Astrocyte (in vitro differentiated cells and primary cell): ENCODE data around the gene PPP3CA. TPM values are rescaled to one million over a fixed set of nuclear protein-coding genes. Genes with fewer than 3 reads are reported as not detected.

ENCODE experiments used
- DNase-seq: peaks from one replicate; pipeline ENCODE4 v3.0.0-alpha.2; 2010; ENCODE audit warnings: low read depth
- FAIRE-seq: peaks from 2 replicates; lab custom pipeline; 2011; peaks lifted over from hg19 to GRCh38; lab: Jason Lieb, UNC
- H2AFZ ChIP-seq: 2 replicates; pipeline ENCODE4 v1.6.0; 2012; ENCODE audit warnings: low read depth, low read length, inconsistent platforms
- H3K27ac ChIP-seq: 2 replicates; pipeline ENCODE4 v1.5.1; 2011; ENCODE audit warnings: low read depth, low read length, inconsistent platforms
- H3K27me3 ChIP-seq: 2 replicates; pipeline ENCODE4 v1.6.0; 2011; ENCODE audit warnings: low read length, inconsistent platforms; ENCODE audit not compliant: insufficient read depth
- H3K36me3 ChIP-seq: 2 replicates; pipeline ENCODE4 v1.5.1; 2011; ENCODE audit warnings: low read length, inconsistent platforms; ENCODE audit not compliant: insufficient read depth
- H3K4me1 ChIP-seq: 2 replicates; pipeline ENCODE4 v1.5.1; 2011; ENCODE audit warnings: low read length, inconsistent platforms; ENCODE audit not compliant: insufficient read depth
- H3K4me2 ChIP-seq: 2 replicates; pipeline ENCODE4 v1.6.0; 2012; ENCODE audit warnings: low read length, inconsistent platforms
- H3K4me3 ChIP-seq: 2 replicates; pipeline ENCODE4 v1.5.1; 2011; ENCODE audit warnings: low read depth, mild to moderate bottlenecking, low read length, inconsistent platforms; ENCODE audit not compliant: insufficient read depth
- H3K79me2 ChIP-seq: 2 replicates; pipeline ENCODE4 v1.6.0; 2012; ENCODE audit warnings: mild to moderate bottlenecking, low read length, inconsistent platforms; ENCODE audit not compliant: insufficient read depth
- H3K9ac ChIP-seq: 2 replicates; pipeline ENCODE4 v1.6.0; 2012; ENCODE audit warnings: mild to moderate bottlenecking, low read length, inconsistent platforms
- H3K9me3 ChIP-seq: 2 replicates; pipeline ENCODE4 v1.5.1; 2012; ENCODE audit warnings: low read depth, mild to moderate bottlenecking, low read length, inconsistent platforms; ENCODE audit not compliant: insufficient read depth
- H4K20me1 ChIP-seq: 2 replicates; pipeline ENCODE4 v1.6.0; 2012; ENCODE audit warnings: low read length, inconsistent platforms; ENCODE audit not compliant: insufficient read depth
- H3K27ac Mint-ChIP-seq: one replicate; pipeline ENCODE4 v1.8.0; 2021; ENCODE audit warnings: mild to moderate bottlenecking, mixed read lengths; ENCODE audit not compliant: unreplicated experiment
- H3K27me3 Mint-ChIP-seq: one replicate; pipeline ENCODE4 v1.8.0; 2021; ENCODE audit warnings: low read depth, mixed read lengths; ENCODE audit not compliant: unreplicated experiment
- H3K36me3 Mint-ChIP-seq: one replicate; pipeline ENCODE4 v1.8.0; 2021; ENCODE audit warnings: low read depth, mixed read lengths; ENCODE audit not compliant: unreplicated experiment
- H3K4me1 Mint-ChIP-seq: one replicate; pipeline ENCODE4 v1.8.0; 2021; ENCODE audit warnings: low read depth, mixed read lengths; ENCODE audit not compliant: unreplicated experiment
- H3K4me3 Mint-ChIP-seq: one replicate; pipeline ENCODE4 v1.8.0; 2021; ENCODE audit warnings: mild to moderate bottlenecking, moderate library complexity, mixed read lengths; ENCODE audit not compliant: unreplicated experiment
- H3K9me3 Mint-ChIP-seq: one replicate; pipeline ENCODE4 v1.8.0; 2021; ENCODE audit warnings: mild to moderate bottlenecking, mixed read lengths; ENCODE audit not compliant: unreplicated experiment
- EZH2 ChIP-seq: IDR thresholded peaks from 2 replicates; pipeline ENCODE4 v1.6.1; 2012; ENCODE audit warnings: mild to moderate bottlenecking, low read length, inconsistent platforms; ENCODE audit not compliant: insufficient read depth
- total RNA-seq: library from RNA; stranded (reverse); gene quantifications from 2 replicates; pipeline ENCODE4 v1.2.1, GENCODE V29; 2021
- TF ChIP-seq, protein P1 (sequence below): IDR thresholded peaks from 2 replicates; pipeline ENCODE4 v1.5.1; 2011; ENCODE audit warnings: low read depth, mild to moderate bottlenecking, inconsistent platforms, low read length, moderate library complexity; ENCODE audit not compliant: insufficient read depth

The PPP3CA gene
- total RNA-seq, 1 donor from 2014 or later, result 101 TPM

DNA sequence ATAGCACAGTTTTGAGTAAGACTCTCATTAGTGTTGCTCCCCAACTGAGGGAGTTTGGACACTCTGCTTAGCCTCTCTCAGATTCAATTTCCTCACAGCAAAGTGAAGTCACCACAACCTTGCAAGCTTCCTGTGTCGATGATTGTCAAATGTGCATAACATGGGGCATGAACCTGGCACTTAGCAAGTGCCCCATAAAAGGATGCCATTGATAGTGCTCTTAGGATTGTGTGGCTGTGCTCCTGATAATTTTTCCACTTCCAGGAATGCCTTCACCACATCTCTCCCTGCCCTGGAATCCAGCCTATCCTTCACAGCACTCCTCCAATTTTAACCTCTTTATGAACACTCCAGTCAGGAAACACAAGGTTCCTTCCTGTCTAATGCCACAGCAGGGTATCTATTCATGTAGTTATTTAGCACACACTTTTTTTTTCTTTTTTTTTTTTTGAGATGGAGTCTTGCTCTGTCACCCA lies 309.4 kb downstream of the PPP3CA start:
- H3K9me3 ChIP-seq, result no peaks in the 10 kb centered on the region
- no peaks in the 10 kb centered on the region for H3K9me3 Mint-ChIP-seq
- no peak overlapping the region for H2AFZ ChIP-seq
- no peak overlapping the region for H3K27ac ChIP-seq
- H3K36me3 Mint-ChIP-seq, result peaks cover 10% of the 10 kb centered on the region
- peaks cover 4% of the 10 kb centered on the region for H3K36me3 ChIP-seq
- FAIRE-seq (no peak), DNase-seq (no peak)
- no peak overlapping the region for H3K9ac ChIP-seq
- H3K27me3 Mint-ChIP-seq, result no peaks in the 10 kb centered on the region
- no peak overlapping the region for H3K4me3 ChIP-seq
- no peak overlapping the region for H3K4me2 ChIP-seq
- H3K79me2 ChIP-seq, result no peaks in the 10 kb centered on the region
- no peaks in the 10 kb centered on the region for H3K27me3 ChIP-seq
- TF ChIP-seq EZH2, result no peak
- TF ChIP-seq, protein P1, sequence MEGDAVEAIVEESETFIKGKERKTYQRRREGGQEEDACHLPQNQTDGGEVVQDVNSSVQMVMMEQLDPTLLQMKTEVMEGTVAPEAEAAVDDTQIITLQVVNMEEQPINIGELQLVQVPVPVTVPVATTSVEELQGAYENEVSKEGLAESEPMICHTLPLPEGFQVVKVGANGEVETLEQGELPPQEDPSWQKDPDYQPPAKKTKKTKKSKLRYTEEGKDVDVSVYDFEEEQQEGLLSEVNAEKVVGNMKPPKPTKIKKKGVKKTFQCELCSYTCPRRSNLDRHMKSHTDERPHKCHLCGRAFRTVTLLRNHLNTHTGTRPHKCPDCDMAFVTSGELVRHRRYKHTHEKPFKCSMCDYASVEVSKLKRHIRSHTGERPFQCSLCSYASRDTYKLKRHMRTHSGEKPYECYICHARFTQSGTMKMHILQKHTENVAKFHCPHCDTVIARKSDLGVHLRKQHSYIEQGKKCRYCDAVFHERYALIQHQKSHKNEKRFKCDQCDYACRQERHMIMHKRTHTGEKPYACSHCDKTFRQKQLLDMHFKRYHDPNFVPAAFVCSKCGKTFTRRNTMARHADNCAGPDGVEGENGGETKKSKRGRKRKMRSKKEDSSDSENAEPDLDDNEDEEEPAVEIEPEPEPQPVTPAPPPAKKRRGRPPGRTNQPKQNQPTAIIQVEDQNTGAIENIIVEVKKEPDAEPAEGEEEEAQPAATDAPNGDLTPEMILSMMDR, result no peak
- H3K4me3 Mint-ChIP-seq, result no peak overlapping the region
- H3K4me1 ChIP-seq, result no peaks in the 10 kb centered on the region
- H3K4me1 Mint-ChIP-seq, result peaks cover 23% of the 10 kb centered on the region
- no peak overlapping the region for H3K27ac Mint-ChIP-seq
- no peaks in the 10 kb centered on the region for H4K20me1 ChIP-seq

DNA sequence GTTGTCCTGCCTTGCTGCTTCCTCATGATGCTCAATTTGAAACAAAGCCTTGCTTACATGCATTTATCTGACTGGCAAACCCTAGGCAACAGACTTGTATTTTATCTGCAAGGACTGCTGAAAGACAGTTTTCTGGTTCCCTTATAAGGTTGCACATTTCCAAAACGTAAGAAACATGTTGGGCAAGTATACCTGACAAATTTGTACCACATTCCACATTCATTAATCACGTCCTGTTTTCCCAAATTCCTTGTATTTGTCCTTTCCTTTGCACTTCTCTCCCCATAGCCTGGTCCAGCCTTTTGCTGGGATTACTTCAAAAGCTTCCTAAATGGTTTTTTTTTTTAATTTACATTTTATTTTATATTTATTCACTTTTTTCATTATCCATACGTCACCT lies 310.1 kb downstream of the PPP3CA start:
- H3K4me3 ChIP-seq, result no peak overlapping the region
- H3K27ac ChIP-seq, result no peak overlapping the region
- no peak for DNase-seq
- no peaks in the 10 kb centered on the region for H3K9me3 Mint-ChIP-seq
- no peaks in the 10 kb centered on the region for H3K27me3 ChIP-seq
- H3K79me2 ChIP-seq, result no peaks in the 10 kb centered on the region
- no peaks in the 10 kb centered on the region for H3K9me3 ChIP-seq
- no peak for FAIRE-seq
- H3K9ac ChIP-seq, result no peak overlapping the region
- no peak overlapping the region for H3K4me3 Mint-ChIP-seq
- H3K4me1 Mint-ChIP-seq, result peaks cover 23% of the 10 kb centered on the region
- H2AFZ ChIP-seq, result no peak overlapping the region
- H3K4me2 ChIP-seq, result peak overlapping the region; percentile 2
- H3K36me3 ChIP-seq, result peaks cover 4% of the 10 kb centered on the region
- H3K4me1 ChIP-seq, result no peaks in the 10 kb centered on the region
- no peaks in the 10 kb centered on the region for H3K27me3 Mint-ChIP-seq
- H4K20me1 ChIP-seq, result no peaks in the 10 kb centered on the region
- peak overlapping the region; percentile 29 for H3K27ac Mint-ChIP-seq
- no peak for TF ChIP-seq EZH2
- TF ChIP-seq, protein P1, result no peak
- H3K36me3 Mint-ChIP-seq, result peaks cover 10% of the 10 kb centered on the region

DNA sequence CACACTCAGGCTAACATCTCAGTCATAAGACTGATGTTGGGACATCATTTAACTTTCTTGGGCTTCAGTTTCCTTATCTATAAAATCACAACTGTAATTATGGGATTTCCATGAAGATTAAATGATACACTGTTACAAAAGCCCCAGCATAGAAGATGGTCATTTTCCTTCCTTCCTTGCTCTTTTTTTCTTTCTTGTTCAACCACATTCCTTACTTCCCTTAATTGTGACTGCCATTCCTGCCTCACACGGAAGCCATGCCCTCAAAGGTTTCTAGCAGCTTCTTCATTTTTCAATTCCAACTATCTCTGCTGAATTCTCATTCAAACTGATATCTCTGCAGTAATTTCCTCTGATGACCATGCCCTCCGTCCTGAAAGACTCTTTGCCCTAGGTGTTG lies 311.8 kb downstream of the PPP3CA start:
- Mint-ChIP-seq H3K36me3 (peaks cover 10% of the 10 kb centered on the region), H3K27me3 (no peaks in the 10 kb centered on the region), H3K27ac (no peak overlapping the region), H3K9me3 (no peaks in the 10 kb centered on the region), H3K4me3 (no peak overlapping the region), H3K4me1 (peaks cover 23% of the 10 kb centered on the region)
- TF ChIP-seq, protein P1, result no peak
- no peak for TF ChIP-seq EZH2
- Histone ChIP-seq H3K36me3 (peaks cover 6% of the 10 kb centered on the region), H4K20me1 (no peaks in the 10 kb centered on the region), H3K27ac (no peak overlapping the region), H3K4me2 (no peak overlapping the region), H3K27me3 (no peaks in the 10 kb centered on the region), H3K4me1 (no peaks in the 10 kb centered on the region), H3K4me3 (no peak overlapping the region), H2AFZ (no peak overlapping the region), H3K9ac (no peak overlapping the region), H3K9me3 (no peaks in the 10 kb centered on the region), H3K79me2 (no peaks in the 10 kb centered on the region)
- DNase-seq (no peak), FAIRE-seq (no peak)
